HTR-8/SVneo (cell line): ENCODE data around the gene TLR5.

Source experiments
- DNase-seq: peaks from one replicate; pipeline ENCODE4 v3.0.0; 2011; ENCODE audit warnings: low spot score, mixed read lengths; ENCODE audit not compliant: insufficient read length
- FAIRE-seq: peaks from 2 replicates; lab custom pipeline; 2011; peaks lifted over from hg19 to GRCh38; lab: Jason Lieb, UNC

The TLR5 gene

GRCh38 chr1:223153177-223154119 is 10.4 kb upstream of the TLR5 start:
- no peak for DNase-seq
- FAIRE-seq: no peak

DNA sequence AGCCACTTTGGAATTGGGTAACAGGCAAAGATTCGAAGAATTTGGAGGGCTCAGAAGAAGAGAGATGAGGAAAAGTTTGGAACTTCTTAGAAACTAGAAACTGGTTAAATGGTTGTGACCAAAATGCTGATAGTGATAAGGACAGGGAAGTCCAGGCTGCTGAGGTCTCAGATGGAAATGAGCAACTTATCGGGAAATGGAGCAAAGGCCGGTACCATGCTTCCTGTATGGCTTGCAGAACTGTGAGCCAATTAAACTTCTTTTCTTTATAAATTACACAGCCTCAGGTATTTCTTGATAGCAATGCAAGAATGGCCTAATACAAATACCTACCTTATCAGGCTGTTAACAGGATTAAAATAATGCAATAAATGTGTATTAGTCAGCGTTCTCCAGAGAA is 9.4 kb upstream of the TLR5 start:
- DNase-seq: no peak
- FAIRE-seq: no peak

DNA sequence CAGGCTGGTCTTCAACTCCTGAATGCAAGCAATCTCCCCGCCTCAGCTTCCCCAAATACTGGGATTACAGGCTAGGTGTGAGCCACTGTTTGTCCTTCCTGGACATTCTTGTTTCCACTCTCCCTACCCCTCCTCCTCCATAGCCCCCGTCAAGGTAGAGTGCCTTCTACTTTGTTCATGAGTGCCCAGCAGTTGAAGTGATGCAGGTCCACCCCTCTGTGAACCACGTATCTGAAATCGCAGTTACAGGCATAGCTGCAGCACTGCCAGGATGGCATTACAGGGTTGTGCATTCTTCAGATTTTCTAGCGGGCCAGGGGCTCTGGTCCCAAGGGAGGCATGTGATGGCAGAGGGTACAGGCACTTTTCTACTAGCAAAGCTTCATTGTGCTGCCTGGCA is 7.4 kb upstream of the TLR5 start:
- FAIRE-seq (no peak), DNase-seq (no peak)

GRCh38 chr1:223147873-223148272 is 4.8 kb upstream of the TLR5 start:
- DNase-seq (no peak), FAIRE-seq (no peak)

DNA sequence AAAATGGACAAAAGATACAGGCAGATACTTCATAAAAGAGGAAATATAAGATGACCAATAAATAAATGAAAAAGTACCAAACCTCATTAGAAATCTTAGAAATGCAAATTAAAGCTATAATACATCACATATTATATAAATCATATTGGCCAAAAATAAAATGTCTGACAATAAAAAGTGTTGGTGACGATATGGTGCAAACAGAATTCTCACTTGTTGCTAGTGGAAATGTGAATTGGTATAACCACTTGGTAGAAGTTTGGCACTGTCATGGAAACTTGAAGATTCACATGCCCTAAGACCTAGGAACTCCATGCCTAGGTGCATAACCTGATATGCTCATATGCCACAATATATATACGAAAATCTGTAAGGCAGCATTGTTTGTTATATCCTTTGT is 4.4 kb upstream of the TLR5 start:
- DNase-seq (no peak), FAIRE-seq (no peak)

DNA sequence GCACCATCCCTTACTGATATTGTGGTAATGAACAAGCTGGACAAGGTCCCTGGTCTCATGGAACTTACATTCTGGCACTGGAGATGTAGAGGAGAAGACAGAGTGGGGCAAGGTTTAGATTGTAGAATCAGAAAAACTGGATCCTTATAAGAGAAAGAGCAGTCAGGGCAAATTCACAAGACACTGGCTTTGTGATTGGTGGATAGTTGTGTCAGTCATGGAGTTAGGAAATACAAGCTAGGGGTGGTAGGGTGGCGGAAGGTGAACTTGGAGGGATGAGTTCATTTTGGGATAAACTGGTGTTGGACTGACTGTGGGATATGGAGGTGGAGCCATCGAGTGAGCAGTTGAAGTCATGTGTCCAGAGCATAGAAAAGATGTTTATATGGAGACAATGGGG is 3.7 kb upstream of the TLR5 start:
- no peak for DNase-seq
- no peak for FAIRE-seq

- no peak for DNase-seq
- FAIRE-seq: no peak
Observed at GRCh38 chr1:223144914-223145313, 1.9 kb upstream of the TLR5 start.

DNA sequence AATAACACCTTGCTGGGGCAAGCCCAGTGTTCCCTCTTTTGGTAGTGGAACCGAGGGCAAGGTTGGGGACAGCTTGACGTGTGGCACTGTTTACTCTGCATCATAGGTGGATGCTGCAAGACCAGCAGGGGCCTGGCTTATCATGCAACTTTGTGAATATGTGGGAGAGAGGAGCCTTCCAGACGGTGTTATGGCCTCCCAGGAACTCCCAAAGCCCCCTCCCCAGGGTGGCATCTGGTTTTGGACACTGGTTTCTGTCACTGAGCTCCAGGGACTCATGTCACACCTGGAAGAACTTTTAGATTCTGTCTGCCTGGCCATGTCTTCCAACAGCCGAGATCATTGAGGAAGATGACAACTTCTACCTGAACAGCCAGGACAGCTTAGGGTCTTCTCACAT is 1.4 kb upstream of the TLR5 start:
- no peak for DNase-seq
- FAIRE-seq: no peak

DNA sequence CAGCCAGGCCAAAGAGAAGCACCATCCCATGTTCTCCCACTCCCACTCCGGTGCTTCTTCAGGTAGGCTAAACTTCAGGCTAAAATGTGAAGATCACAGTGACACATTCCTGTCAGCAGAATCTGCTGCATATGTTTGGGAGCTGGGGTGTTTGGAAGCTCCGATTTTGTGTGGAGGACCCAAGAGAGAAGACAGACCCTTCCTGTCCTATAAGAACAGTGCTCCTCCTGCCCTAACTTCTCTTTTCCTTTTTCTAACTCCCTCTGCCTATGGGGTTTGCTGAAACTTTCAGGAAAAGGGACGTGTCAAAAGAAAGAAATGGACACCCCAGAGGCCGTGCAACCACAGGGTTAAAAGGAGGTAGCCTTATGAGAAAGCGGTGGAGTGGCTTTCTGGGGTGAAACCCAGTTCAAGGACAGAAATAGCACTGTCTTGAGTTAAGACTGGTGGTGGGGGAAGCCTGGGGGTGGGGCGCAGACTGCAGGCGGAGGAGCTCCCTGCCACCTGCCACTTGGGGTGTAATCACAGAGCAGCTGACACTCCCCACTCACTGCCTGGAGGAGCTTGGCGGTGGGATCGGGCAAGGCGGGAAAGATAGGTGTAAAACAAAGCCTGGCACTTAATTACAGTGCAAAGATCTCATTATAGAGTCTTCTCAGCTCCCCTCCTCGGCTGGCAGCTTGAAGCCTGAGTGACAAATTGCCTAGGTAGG is 645 bp upstream of the TLR5 start:
- FAIRE-seq: no peak
- DNase-seq: no peak

DNA sequence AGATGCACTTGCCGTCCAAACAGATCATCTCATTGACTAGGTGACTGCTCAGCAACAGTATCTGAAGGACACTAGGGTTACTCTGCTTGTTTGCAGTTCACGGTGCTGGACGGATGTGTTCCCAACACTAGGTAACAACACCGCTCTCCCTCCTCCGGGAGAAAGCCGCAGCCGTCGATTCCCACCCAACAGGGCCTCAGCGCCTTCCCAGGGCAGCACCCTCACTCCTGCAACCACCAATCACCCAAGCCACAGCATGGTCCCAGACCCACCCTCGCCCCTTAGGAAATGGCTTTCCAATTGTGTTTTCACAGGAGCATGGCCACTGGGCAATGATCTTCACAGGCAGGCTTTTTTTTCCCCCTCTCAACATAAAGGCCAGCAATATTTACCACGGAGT is 779 bp downstream of the TLR5 start:
- FAIRE-seq (no peak), DNase-seq (no peak)

- no peak for FAIRE-seq
Observed at GRCh38 chr1:223140611-223141405, 2.2 kb downstream of the TLR5 start.

GRCh38 chr1:223137455-223138085 is 5.5 kb downstream of the TLR5 start:
- no peak for DNase-seq
- no peak for FAIRE-seq

More at GRCh38 chr1:223140611-223141405, 2.2 kb downstream of the TLR5 start:
- no peak for DNase-seq

- FAIRE-seq: no peak
- no peak for DNase-seq
Observed at GRCh38 chr1:223136086-223136485, 7.0 kb downstream of the TLR5 start.

- no peak for DNase-seq
- FAIRE-seq: no peak
Observed at GRCh38 chr1:223135176-223135942, 7.7 kb downstream of the TLR5 start.

DNA sequence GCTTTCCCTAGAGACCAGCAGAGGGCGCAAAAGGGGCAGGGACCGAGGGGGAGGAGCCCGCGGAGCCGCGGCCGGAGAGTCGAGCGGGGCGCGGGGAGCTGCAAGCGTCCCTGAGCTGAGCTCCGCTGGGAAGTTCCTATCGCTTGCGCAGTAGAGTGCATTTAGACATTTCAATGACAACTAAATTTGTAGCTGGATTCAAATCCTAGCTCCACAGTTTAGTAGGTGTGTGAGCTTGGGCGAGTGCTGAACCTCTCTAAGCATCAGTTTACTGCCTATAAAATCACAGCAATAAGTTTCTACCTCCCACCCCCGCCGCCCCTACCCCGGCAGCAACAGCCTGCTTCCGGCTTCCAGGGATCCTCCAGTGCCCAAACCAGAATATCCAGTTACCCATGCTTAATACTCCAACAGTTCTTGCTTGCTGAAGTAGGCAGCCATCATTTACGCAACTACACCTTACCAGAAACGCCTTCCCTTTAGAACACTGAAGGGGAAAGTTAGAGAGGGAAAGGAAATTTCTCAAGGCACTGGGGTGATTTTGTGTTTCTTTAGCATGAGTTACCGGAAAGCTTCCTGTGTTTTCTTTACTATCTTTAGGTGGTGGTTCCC is 9.1 kb downstream of the TLR5 start:
- no peak for FAIRE-seq

DNA sequence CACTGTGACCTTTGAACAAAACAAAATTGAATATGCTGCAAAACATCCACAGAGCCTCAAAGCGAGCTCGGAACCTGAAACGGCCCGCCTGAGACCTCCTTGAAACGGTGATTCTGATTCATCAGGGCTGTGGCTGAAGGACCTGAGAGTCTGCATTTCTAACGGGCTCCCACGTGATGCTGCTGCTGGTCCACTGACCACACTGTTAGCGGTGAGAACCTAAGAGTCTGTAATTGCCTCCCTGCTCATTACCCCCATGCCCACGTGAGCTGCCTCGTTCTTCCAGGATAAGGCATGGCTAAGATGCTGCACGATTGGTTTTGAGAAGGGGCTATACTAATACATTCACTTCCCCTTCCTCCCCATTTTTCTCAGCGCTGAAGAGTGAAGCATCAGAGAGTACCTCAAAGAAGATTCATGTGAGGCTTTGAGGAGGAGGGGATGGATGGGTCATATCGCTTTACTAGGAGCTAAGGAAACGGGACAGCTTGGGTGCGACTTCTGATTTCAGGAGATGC is 9.7 kb downstream of the TLR5 start:
- DNase-seq: no peak
- FAIRE-seq: no peak

More for the DNA sequence above, 9.1 kb downstream of the TLR5 start:
- DNase-seq: peak; percentile 84

DNA sequence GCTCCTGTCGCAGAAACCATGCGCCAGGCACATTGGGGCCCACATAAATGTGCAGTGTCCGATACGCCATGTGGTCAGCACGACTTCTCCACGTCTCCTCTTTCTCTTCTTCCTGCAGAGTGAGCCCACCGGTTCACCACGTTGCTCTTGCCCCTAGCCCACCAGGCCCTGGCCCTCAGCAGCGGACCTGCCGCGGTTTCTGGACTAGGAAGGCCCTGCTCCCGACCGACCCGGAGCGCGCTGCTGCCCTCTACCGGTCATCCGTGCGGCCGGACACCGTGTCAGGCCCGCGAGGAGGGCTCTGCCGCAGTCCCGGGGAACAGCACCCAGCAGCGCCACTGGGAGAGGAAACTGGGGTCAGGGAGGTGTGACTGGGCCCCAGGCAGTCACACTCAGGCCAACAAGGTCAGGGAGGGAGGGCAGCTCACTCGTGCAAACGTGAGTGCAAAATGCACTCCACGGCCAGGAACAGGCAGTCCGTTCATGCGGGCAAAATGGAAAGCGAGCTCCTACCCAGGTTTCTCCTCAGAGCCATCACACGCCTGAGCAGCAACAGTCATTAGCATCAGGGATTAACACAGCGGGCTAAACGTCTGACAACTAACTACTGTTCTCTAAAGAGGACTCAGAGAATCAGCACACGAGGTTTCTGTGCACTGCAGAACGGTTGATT is 13.7 kb downstream of the TLR5 start:
- peak; percentile 62 for DNase-seq

GRCh38 chr1:223126741-223127140 is 16.3 kb downstream of the TLR5 start:
- FAIRE-seq: no peak
- DNase-seq: no peak

More for the DNA sequence above, 13.7 kb downstream of the TLR5 start:
- FAIRE-seq: no peak
